OCI-LY7 (cell line): Measurements from ENCODE around the gene PSPC1.

Experiments
- CTCF ChIP-seq: fragments of 200-600 bp; sonication (generic); conservative IDR thresholded peaks from 2 replicates; pipeline ENCODE4 v1.5.1; 2014; ENCODE audit warnings: mild to moderate bottlenecking, antibody characterized with exemption, low read length, moderate library complexity, mixed read lengths
- EZH2phosphoT487 ChIP-seq: fragments of 200-600 bp; sonication (generic); IDR thresholded peaks from 2 replicates; pipeline ENCODE4 v1.6.1; 2018; ENCODE audit warnings: low read depth, borderline replicate concordance, mild to moderate bottlenecking, mixed run types, antibody characterized with exemption, low read length, moderate library complexity, mixed read lengths

GRCh38 chr13:19810996-19811881 is 28.5 kb upstream of the PSPC1 start:
- TF ChIP-seq CTCF = no peak
- TF ChIP-seq EZH2phosphoT487 = no peak
